SK-N-MC (cell line): Measurements from ENCODE around the gene YDJC.
A peak's percentile ranks its signal among the peaks of the same experiment; 100 is the strongest.

Experiments
- DNase-seq: peaks from one replicate; pipeline ENCODE4 v3.0.0-alpha.2; 2011; ENCODE audit warnings: low read depth, low spot score
- H3K27ac ChIP-seq: fragments of 200-600 bp; sonication (generic); 2 replicates; pipeline ENCODE4 v1.5.1; 2016; ENCODE audit warnings: mixed run types
- H3K36me3 ChIP-seq: fragments of 200-600 bp; sonication (generic); 2 replicates; pipeline ENCODE4 v1.6.1; 2017; ENCODE audit warnings: antibody characterized with exemption, low read length, mixed read lengths; ENCODE audit not compliant: insufficient read depth
- H3K4me3 ChIP-seq: fragments of 200-600 bp; sonication (generic); 2 replicates; pipeline ENCODE4 v1.5.1; 2016
- H3K9ac ChIP-seq: fragments of 200-600 bp; sonication (generic); 2 replicates; pipeline ENCODE4 v1.8.0; 2017; ENCODE audit warnings: mixed run types, mixed read lengths; ENCODE audit not compliant: insufficient read length
- H3K9me3 ChIP-seq: fragments of 200-600 bp; sonication (generic); 2 replicates; pipeline ENCODE4 v1.6.1; 2017; ENCODE audit warnings: low read depth, mild to moderate bottlenecking, antibody characterized with exemption, low read length, moderate library complexity, mixed read lengths
- EZH2 ChIP-seq: fragments of 200-600 bp; sonication (generic); IDR thresholded peaks from one replicate; pipeline ENCODE4 v1.6.1; 2017; ENCODE audit warnings: antibody characterized with exemption
- FOXP2 ChIP-seq: optimal IDR thresholded peaks from 2 replicates; pipeline ENCODE3; 2011; ENCODE audit warnings: mild to moderate bottlenecking, moderate library complexity; ENCODE audit not compliant: insufficient read depth; ENCODE audit errors: extremely low read length, control extremely low read depth
- POLR2AphosphoS5 ChIP-seq: IDR thresholded peaks from 2 replicates; pipeline ENCODE4 v1.6.1; 2012; ENCODE audit warnings: mild to moderate bottlenecking, low read depth, low read length, borderline replicate concordance

Gene YDJC

GRCh38 chr22:21628386-21629254 is 1.2 kb downstream of the YDJC start:
- H3K27ac ChIP-seq, result no peak overlapping the region
- peak overlapping the region; percentile 81 for H3K4me3 ChIP-seq
- DNase-seq, result no peak
- H3K9me3 ChIP-seq, result no peaks in the 10 kb centered on the region
- TF ChIP-seq EZH2, result no peak
- no peak; the same call in 1 of the 2 replicates for TF ChIP-seq POLR2AphosphoS5
- TF ChIP-seq FOXP2, result no peak
- peak overlapping the region; percentile 80 for H3K9ac ChIP-seq
- H3K36me3 ChIP-seq, result peaks cover 4% of the 10 kb centered on the region; the same call in 1 of the 2 replicates

- H3K9ac ChIP-seq, result no peak overlapping the region
- no peaks in the 10 kb centered on the region for H3K9me3 ChIP-seq
- H3K27ac ChIP-seq, result no peak overlapping the region
- no peak overlapping the region for H3K4me3 ChIP-seq
- DNase-seq, result no peak
- peaks cover 21% of the 10 kb centered on the region for H3K36me3 ChIP-seq
- TF ChIP-seq EZH2, result no peak
- TF ChIP-seq POLR2AphosphoS5, result no peak
- TF ChIP-seq FOXP2, result no peak
These were observed 2.9 kb downstream of the YDJC start for GRCh38 chr22:21626735-21627469.

DNA sequence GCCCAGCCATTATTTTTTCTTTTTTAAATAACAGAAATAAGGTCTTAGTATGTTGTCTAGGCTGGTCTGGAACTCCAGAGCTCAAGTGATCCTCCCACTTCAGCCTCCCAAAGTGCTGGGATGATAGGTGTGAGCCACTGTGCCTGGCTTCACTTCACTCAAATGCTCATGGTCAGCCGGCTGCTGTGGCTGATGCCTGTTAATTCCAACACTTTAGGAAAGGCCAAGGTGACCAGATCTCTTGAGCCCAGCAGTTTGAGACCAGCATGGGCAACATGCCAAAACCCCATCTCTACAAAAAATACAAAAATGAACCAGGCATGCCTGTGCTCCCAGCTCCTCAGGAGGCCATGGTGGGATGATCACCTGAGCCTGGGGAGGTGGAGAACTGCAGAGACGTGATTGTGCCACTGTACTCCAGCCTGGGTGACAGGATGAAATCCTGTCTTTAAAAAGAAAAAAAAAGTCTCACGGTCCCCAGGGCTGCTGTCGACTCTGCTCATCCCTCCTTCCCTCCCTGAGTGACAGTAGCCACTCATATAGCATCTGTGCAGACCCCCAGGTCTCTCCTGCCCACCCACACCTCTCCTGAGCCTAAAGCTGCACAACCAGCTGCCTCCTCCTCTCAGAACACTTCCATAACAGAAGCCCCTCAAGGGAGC is 3.6 kb downstream of the YDJC start:
- no peak overlapping the region for H3K4me3 ChIP-seq
- H3K27ac ChIP-seq, result no peak overlapping the region
- H3K36me3 ChIP-seq, result peaks cover 22% of the 10 kb centered on the region
- no peaks in the 10 kb centered on the region for H3K9me3 ChIP-seq
- H3K9ac ChIP-seq, result no peak overlapping the region
- TF ChIP-seq POLR2AphosphoS5 (peak; percentile 14; the same call in 1 of the 2 replicates), FOXP2 (no peak)
- no peak for DNase-seq

- H3K27ac ChIP-seq, result peak overlapping the region; percentile 62; the same call in 1 of the 2 replicates
- H3K36me3 ChIP-seq, result peaks cover 22% of the 10 kb centered on the region
- no peak overlapping the region for H3K9ac ChIP-seq
These were observed 4.7 kb downstream of the YDJC start for GRCh38 chr22:21624880-21625791.

GRCh38 chr22:21624120-21624879 is 5.5 kb downstream of the YDJC start:
- TF ChIP-seq EZH2, result no peak
- no peak for TF ChIP-seq FOXP2
- no peak for TF ChIP-seq POLR2AphosphoS5
- no peaks in the 10 kb centered on the region for H3K9me3 ChIP-seq
- H3K4me3 ChIP-seq, result no peak overlapping the region
- no peak overlapping the region for H3K9ac ChIP-seq
- peaks cover 22% of the 10 kb centered on the region for H3K36me3 ChIP-seq
- no peak for DNase-seq
- peak overlapping the region; percentile 62 for H3K27ac ChIP-seq

More at GRCh38 chr22:21624880-21625791, 4.7 kb downstream of the YDJC start:
- TF ChIP-seq EZH2 (no peak), FOXP2 (no peak), POLR2AphosphoS5 (no peak)
- no peak for DNase-seq
- Histone ChIP-seq H3K4me3 (no peak overlapping the region), H3K9me3 (no peaks in the 10 kb centered on the region)

GRCh38 chr22:21623648-21623970 is 6.2 kb downstream of the YDJC start:
- no peak overlapping the region for H3K9ac ChIP-seq
- H3K9me3 ChIP-seq, result no peaks in the 10 kb centered on the region
- no peak for DNase-seq
- no peak for TF ChIP-seq POLR2AphosphoS5
- TF ChIP-seq FOXP2, result no peak
- TF ChIP-seq EZH2, result no peak
- no peak overlapping the region for H3K4me3 ChIP-seq
- H3K36me3 ChIP-seq, result peaks cover 22% of the 10 kb centered on the region
- H3K27ac ChIP-seq, result peak overlapping the region; percentile 60
